ENCODE measurements around the gene GJB6.
A peak's percentile ranks its signal among the peaks of the same experiment; 100 is the strongest.

GRCh38 chr13:20247403-20247802 is 15.3 kb upstream of the GJB6 start:
- TF ChIP-seq POLR2AphosphoS5 (IDR thresholded peaks at IDR 0.05) = no peak
- TF ChIP-seq, protein P1, sequence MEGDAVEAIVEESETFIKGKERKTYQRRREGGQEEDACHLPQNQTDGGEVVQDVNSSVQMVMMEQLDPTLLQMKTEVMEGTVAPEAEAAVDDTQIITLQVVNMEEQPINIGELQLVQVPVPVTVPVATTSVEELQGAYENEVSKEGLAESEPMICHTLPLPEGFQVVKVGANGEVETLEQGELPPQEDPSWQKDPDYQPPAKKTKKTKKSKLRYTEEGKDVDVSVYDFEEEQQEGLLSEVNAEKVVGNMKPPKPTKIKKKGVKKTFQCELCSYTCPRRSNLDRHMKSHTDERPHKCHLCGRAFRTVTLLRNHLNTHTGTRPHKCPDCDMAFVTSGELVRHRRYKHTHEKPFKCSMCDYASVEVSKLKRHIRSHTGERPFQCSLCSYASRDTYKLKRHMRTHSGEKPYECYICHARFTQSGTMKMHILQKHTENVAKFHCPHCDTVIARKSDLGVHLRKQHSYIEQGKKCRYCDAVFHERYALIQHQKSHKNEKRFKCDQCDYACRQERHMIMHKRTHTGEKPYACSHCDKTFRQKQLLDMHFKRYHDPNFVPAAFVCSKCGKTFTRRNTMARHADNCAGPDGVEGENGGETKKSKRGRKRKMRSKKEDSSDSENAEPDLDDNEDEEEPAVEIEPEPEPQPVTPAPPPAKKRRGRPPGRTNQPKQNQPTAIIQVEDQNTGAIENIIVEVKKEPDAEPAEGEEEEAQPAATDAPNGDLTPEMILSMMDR (IDR thresholded peaks at IDR 0.05; ENCODE audit: poor library complexity, severe bottlenecking) = no peak
- TF ChIP-seq EP300 (conservative IDR thresholded peaks at IDR 0.05; ENCODE audit: poor library complexity, severe bottlenecking) = peak; percentile 6
- TF ChIP-seq EZH2 (IDR thresholded peaks at IDR 0.05; ENCODE audit: borderline replicate concordance, insufficient read depth, low read length, poor library complexity, severe bottlenecking) = no peak
- TF ChIP-seq TAF1 (IDR thresholded peaks at IDR 0.05; ENCODE audit: low read depth) = no peak
- TF ChIP-seq, protein P2, sequence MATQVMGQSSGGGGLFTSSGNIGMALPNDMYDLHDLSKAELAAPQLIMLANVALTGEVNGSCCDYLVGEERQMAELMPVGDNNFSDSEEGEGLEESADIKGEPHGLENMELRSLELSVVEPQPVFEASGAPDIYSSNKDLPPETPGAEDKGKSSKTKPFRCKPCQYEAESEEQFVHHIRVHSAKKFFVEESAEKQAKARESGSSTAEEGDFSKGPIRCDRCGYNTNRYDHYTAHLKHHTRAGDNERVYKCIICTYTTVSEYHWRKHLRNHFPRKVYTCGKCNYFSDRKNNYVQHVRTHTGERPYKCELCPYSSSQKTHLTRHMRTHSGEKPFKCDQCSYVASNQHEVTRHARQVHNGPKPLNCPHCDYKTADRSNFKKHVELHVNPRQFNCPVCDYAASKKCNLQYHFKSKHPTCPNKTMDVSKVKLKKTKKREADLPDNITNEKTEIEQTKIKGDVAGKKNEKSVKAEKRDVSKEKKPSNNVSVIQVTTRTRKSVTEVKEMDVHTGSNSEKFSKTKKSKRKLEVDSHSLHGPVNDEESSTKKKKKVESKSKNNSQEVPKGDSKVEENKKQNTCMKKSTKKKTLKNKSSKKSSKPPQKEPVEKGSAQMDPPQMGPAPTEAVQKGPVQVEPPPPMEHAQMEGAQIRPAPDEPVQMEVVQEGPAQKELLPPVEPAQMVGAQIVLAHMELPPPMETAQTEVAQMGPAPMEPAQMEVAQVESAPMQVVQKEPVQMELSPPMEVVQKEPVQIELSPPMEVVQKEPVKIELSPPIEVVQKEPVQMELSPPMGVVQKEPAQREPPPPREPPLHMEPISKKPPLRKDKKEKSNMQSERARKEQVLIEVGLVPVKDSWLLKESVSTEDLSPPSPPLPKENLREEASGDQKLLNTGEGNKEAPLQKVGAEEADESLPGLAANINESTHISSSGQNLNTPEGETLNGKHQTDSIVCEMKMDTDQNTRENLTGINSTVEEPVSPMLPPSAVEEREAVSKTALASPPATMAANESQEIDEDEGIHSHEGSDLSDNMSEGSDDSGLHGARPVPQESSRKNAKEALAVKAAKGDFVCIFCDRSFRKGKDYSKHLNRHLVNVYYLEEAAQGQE (IDR thresholded peaks at IDR 0.05; ENCODE audit: borderline replicate concordance) = no peak
- TF ChIP-seq RAD21 (conservative IDR thresholded peaks at IDR 0.05) = no peak
- TF ChIP-seq SMC3 (conservative IDR thresholded peaks at IDR 0.05; ENCODE audit: poor library complexity) = no peak
- no peak for TF ChIP-seq MXI1 (conservative IDR thresholded peaks at IDR 0.05; ENCODE audit: poor library complexity, severe bottlenecking)

Measured in neural cell (in vitro differentiated cells).